ENCODE data around the gene RAB31.

DNA sequence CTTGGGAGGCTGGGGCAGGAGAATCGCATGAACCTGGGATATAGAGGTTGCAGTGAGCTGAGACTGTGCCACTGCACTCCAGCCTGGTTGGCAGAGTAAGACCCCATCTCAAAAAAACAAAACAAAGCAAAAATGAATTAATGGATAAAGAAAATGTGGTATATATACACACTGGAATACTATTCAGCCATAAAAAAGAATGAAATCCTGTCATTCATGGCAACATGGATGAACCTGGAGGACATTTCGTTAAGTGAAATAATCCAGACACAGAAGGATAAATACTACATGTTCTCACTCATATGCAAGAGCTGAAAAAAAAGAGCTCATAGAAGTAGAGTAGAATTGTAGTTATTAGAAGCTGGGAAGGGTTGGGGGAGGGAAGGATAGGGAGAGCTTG, 80.8 kb downstream of the RAB31 start:
- TF ChIP-seq, protein P1, sequence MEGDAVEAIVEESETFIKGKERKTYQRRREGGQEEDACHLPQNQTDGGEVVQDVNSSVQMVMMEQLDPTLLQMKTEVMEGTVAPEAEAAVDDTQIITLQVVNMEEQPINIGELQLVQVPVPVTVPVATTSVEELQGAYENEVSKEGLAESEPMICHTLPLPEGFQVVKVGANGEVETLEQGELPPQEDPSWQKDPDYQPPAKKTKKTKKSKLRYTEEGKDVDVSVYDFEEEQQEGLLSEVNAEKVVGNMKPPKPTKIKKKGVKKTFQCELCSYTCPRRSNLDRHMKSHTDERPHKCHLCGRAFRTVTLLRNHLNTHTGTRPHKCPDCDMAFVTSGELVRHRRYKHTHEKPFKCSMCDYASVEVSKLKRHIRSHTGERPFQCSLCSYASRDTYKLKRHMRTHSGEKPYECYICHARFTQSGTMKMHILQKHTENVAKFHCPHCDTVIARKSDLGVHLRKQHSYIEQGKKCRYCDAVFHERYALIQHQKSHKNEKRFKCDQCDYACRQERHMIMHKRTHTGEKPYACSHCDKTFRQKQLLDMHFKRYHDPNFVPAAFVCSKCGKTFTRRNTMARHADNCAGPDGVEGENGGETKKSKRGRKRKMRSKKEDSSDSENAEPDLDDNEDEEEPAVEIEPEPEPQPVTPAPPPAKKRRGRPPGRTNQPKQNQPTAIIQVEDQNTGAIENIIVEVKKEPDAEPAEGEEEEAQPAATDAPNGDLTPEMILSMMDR (IDR thresholded peaks at IDR 0.05): no peak
- TF ChIP-seq POLR2A (IDR thresholded peaks at IDR 0.05) (no peak), POLR2AphosphoS5 (IDR thresholded peaks at IDR 0.05) (no peak)
